ENCODE data around the gene DUSP7.

The DUSP7 gene

DNA sequence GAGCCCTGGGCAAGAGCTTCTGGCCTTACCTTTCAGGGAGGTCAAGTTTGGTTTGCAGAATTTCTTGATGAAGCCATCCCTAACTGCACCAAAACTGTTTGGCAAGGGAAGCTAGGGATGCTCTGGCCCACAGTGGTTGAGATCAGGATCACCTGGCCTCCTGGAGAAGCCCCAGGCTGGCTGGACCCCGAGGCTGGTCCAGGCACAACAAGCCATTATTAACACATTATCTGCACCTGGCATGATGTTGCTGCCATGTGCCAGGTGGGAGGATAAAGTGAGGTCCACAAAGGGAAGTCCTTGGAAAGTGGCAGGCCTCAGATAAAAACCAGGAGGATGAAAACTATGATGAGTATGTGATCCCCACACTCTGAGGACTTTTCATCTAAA lies 35.9 kb upstream of the DUSP7 start:
- no peaks in the 10 kb centered on the region for H3K9me3 ChIP-seq (ENCODE audit: control insufficient read depth, insufficient read depth, low read length)
- no peaks in the 10 kb centered on the region for H4K20me1 ChIP-seq (ENCODE audit: control insufficient read depth, insufficient read depth, low read depth, low read length)
- no peaks in the 10 kb centered on the region for H3K27me3 ChIP-seq (ENCODE audit: control insufficient read depth, low read length)
- no peaks in the 10 kb centered on the region for H3K79me2 ChIP-seq (ENCODE audit: control insufficient read depth, low read length)
- H3K4me2 ChIP-seq (ENCODE audit: low read length), result no peak overlapping the region
- no peak overlapping the region for H3K27ac ChIP-seq (ENCODE audit: low read depth, low read length)
- no peaks in the 10 kb centered on the region for H3F3A ChIP-seq (ENCODE audit: control insufficient read depth, insufficient read depth)
- H3K4me1 ChIP-seq (ENCODE audit: control insufficient read depth, low read length), result peaks cover 10% of the 10 kb centered on the region
- peaks cover 13% of the 10 kb centered on the region; the same call in 1 of the 2 replicates for H3K36me3 ChIP-seq (ENCODE audit: control insufficient read depth, low read length)
- H3K4me3 ChIP-seq (ENCODE audit: low read length), result no peak overlapping the region
- no peaks in the 10 kb centered on the region for H3K9me2 ChIP-seq (replicated peaks; ENCODE audit: control insufficient read depth, low read length)
- TF ChIP-seq, protein P1, sequence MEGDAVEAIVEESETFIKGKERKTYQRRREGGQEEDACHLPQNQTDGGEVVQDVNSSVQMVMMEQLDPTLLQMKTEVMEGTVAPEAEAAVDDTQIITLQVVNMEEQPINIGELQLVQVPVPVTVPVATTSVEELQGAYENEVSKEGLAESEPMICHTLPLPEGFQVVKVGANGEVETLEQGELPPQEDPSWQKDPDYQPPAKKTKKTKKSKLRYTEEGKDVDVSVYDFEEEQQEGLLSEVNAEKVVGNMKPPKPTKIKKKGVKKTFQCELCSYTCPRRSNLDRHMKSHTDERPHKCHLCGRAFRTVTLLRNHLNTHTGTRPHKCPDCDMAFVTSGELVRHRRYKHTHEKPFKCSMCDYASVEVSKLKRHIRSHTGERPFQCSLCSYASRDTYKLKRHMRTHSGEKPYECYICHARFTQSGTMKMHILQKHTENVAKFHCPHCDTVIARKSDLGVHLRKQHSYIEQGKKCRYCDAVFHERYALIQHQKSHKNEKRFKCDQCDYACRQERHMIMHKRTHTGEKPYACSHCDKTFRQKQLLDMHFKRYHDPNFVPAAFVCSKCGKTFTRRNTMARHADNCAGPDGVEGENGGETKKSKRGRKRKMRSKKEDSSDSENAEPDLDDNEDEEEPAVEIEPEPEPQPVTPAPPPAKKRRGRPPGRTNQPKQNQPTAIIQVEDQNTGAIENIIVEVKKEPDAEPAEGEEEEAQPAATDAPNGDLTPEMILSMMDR (IDR thresholded peaks at IDR 0.05; ENCODE audit: low read depth, low read length, poor library complexity, severe bottlenecking), result no peak
- TF ChIP-seq EZH2phosphoT487 (IDR thresholded peaks at IDR 0.05; ENCODE audit: borderline replicate concordance, low read length), result no peak

DNA sequence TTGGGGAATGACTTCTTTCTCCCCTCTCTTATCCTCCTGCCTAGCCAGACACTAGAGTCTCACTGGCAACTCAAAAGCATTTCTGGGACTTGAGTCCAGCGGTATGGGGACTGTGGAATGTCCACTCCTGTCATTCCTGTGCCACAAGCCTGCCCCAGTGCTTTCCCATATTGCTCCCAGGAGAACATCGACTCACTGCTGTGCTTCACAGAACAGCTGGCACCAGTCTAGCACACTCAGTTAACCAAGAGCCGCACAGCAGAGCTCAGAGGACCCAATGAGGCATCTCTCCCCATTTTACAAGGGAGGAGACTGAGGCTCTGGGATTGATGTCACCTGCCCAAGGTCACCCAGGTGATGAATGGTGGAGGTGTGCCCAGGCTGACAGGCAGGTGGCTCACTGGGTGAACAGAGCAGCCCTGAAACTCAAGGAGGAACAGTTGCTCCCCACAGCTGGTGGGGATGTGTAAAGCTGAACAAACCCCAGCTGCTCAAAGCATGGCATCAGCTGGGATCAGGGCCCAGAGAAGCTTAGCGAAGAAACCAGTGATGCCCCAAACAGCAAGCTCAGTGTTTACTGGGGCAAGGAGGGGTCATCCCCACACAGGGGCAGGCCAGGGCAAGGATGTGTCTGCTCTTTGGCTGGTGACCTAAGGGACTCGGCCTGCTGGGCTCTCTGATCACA lies 35.4 kb upstream of the DUSP7 start:
- H3K79me2 ChIP-seq (ENCODE audit: control insufficient read depth, low read length), result no peaks in the 10 kb centered on the region
- peaks cover 16% of the 10 kb centered on the region for H3K4me1 ChIP-seq (ENCODE audit: control insufficient read depth, low read length)
- no peak overlapping the region for H3K4me2 ChIP-seq (ENCODE audit: low read length)
- no peaks in the 10 kb centered on the region for H4K20me1 ChIP-seq (ENCODE audit: control insufficient read depth, insufficient read depth, low read depth, low read length)
- peaks cover 8% of the 10 kb centered on the region; the same call in 1 of the 2 replicates for H3K36me3 ChIP-seq (ENCODE audit: control insufficient read depth, low read length)
- no peak overlapping the region for H3K4me3 ChIP-seq (ENCODE audit: low read length)
- H3K27ac ChIP-seq (ENCODE audit: low read depth, low read length), result no peak overlapping the region
- H3F3A ChIP-seq (ENCODE audit: control insufficient read depth, insufficient read depth), result no peaks in the 10 kb centered on the region
- TF ChIP-seq, protein P1 (IDR thresholded peaks at IDR 0.05; ENCODE audit: low read depth, low read length, poor library complexity, severe bottlenecking), result no peak
- TF ChIP-seq EZH2phosphoT487 (IDR thresholded peaks at IDR 0.05; ENCODE audit: borderline replicate concordance, low read length), result no peak
- no peaks in the 10 kb centered on the region for H3K9me3 ChIP-seq (ENCODE audit: control insufficient read depth, insufficient read depth, low read length)
- H3K9me2 ChIP-seq (replicated peaks; ENCODE audit: control insufficient read depth, low read length), result no peaks in the 10 kb centered on the region
- no peaks in the 10 kb centered on the region for H3K27me3 ChIP-seq (ENCODE audit: control insufficient read depth, low read length)

DNA sequence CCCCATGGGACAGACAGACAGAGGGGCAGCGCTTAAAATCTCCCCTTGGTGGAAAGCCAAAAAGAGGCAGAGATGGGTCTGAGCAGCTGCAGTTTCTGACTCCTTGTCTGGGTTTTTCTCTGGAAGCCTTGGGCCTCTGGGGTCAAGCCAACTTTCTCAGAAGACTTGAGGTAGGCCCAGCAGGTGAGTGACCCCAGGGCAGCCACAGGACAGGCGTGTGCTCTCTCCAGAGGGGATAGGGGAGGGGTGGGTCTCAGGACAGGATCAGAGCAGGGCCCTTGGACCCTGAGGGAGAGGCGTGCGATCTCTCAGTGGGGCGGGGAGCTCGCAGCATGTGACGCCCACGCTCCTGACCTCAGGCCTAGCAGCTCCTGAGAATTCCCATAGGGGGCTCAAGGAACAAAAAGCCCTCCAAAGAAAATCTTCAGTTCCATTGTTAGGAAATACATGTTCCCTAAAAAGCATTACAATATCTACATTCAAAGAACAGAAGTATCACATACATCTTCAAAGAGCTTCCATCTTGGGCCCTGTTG lies 34.6 kb upstream of the DUSP7 start:
- H3K4me3 ChIP-seq (ENCODE audit: low read length), result no peak overlapping the region
- no peaks in the 10 kb centered on the region for H3K9me3 ChIP-seq (ENCODE audit: control insufficient read depth, insufficient read depth, low read length)
- H3K27ac ChIP-seq (ENCODE audit: low read depth, low read length), result no peak overlapping the region
- no peaks in the 10 kb centered on the region for H4K20me1 ChIP-seq (ENCODE audit: control insufficient read depth, insufficient read depth, low read depth, low read length)
- H3F3A ChIP-seq (ENCODE audit: control insufficient read depth, insufficient read depth), result no peaks in the 10 kb centered on the region
- peaks cover 18% of the 10 kb centered on the region for H3K4me1 ChIP-seq (ENCODE audit: control insufficient read depth, low read length)
- H3K9me2 ChIP-seq (replicated peaks; ENCODE audit: control insufficient read depth, low read length), result no peaks in the 10 kb centered on the region
- TF ChIP-seq, protein P1 (IDR thresholded peaks at IDR 0.05; ENCODE audit: low read depth, low read length, poor library complexity, severe bottlenecking), result no peak
- no peak for TF ChIP-seq EZH2phosphoT487 (IDR thresholded peaks at IDR 0.05; ENCODE audit: borderline replicate concordance, low read length)
- peaks cover 3% of the 10 kb centered on the region; the same call in 1 of the 2 replicates for H3K36me3 ChIP-seq (ENCODE audit: control insufficient read depth, low read length)
- no peak overlapping the region for H3K4me2 ChIP-seq (ENCODE audit: low read length)
- no peaks in the 10 kb centered on the region for H3K27me3 ChIP-seq (ENCODE audit: control insufficient read depth, low read length)
- H3K79me2 ChIP-seq (ENCODE audit: control insufficient read depth, low read length), result no peaks in the 10 kb centered on the region
